GM12801 (cell line): Measurements from ENCODE around the gene MMP14.

ENCODE experiments used
- CTCF ChIP-seq: IDR thresholded peaks from one replicate; pipeline ENCODE4 v1.5.1; 2011; ENCODE audit warnings: control low read depth; ENCODE audit not compliant: insufficient read length; ENCODE audit errors: extremely low read depth

MMP14 gene

GRCh38 chr14:22875748-22876319 lies 39.4 kb downstream of the MMP14 start:
- TF ChIP-seq CTCF = no peak

- TF ChIP-seq CTCF = no peak
Observed at GRCh38 chr14:22877000-22877501, 40.7 kb downstream of the MMP14 start.

DNA sequence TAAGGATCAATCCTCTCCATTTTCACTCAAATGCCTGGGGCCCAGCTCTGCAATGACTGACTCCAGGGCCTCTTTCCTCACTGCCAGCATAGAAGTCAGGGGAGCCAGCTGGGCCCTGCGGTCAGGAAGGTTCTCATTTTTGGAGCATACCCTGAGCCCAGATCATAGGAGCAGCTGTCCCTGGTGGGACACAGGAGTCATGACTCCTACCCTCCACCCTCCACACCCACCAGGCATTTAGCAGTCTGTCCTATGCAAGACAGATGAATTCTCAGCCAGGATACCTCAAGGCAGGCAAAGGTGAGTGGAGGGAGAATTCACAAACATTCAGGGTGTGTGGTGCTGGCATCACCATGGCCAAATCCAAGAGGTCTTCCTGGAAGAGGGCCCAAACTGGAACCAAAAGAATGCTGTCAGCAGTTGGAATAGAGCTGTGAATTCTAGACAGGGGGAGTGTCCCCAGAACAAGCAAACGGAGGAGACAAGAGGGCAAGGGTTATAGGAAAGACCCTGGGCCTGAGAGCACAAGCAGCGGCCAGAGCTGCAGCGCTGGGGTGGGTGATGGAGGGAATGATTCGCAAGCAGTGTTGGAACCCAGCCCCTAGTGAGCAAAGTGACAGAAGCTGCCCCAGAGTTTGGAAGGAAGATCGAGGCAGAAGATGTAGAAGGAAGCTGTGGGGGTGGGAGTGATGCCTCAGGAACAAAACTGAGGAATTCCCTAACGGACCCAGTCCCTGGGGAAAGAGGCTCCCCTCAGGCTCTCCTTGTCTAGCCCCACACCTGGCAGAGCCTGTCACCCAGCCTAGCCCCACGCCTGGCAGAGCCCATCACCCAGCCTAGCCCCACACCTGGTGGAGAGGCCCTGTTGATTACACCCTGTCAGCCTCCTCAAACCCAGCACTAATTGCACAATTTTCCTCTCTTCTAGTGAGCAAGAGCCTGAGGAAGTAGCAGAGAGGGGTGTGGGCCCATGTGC lies 42.2 kb downstream of the MMP14 start:
- no peak for TF ChIP-seq CTCF

DNA sequence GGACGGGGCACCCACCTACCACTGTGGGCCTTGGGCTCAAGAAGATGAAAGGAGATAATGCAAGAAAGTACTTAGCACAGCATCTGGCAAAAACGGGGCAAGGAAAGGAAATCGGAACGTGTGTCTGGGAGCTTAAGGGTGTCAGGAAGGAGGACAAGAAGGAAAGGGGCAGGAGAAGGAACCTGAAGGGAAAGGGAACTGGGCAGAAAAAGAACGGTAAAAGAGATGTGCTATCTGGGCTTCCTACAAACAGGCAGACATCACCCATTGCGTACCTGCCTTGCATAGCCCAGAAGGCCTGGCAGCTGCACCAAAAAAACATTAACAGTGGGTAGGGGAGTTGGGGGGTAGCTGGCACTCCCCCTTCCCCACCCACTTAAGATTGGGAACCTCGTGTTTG lies 45.7 kb downstream of the MMP14 start:
- TF ChIP-seq CTCF = no peak

- no peak for TF ChIP-seq CTCF
Observed at GRCh38 chr14:22882529-22883172, 46.3 kb downstream of the MMP14 start.

DNA sequence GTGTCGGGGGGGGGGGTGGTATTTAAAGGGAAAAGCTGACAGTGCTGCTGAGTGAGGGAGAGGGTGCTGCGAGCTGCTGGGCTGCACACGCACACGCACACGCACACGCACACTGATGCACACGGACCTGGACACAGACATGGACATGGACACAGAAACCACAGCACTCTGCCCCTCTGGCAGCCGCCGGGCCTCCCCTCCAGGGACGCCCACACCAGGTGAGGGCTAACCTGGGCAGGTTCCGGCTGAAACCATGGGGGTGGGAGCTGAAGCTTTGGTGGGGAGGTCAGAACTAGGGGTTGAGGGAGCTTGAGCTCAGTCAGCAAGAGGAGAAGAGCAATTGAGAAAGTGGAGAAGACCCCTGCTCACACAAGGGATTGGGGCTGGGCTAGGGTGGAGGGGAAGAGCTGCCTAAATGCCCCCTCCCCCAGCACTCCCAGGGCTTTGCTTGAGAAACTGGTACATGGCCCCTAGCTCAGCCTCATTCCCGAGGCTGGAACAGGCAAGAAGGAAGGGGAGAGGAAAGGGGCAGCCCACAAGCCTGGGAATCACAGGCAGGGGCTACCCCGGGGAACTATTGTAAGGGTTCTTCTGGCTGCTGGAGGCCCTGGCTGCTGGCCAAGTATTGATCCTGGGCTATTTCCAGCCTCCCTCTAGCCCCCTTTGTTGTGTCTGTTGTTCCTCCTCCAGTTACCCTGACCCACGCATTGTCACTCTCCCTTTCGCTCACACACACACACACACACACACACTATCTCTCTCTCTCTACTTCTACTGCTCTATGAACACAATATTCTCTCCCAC lies 47.0 kb downstream of the MMP14 start, which contains the start of gene REM2:
Gene REM2, plus strand, starts transcription at position 50 of the 804 bp plus-strand sequence. Its CDS starts 66 bp downstream, at position 116.
- TF ChIP-seq CTCF = no peak
